Ishikawa (cell line): Measurements from ENCODE around the gene TMEM198.

ENCODE experiments used
- CEBPB ChIP-seq: IDR thresholded peaks from 2 replicates; pipeline ENCODE4 v1.6.1; 2012
- CREB1 ChIP-seq: IDR thresholded peaks from 2 replicates; pipeline ENCODE4 v1.6.1; 2012; ENCODE audit warnings: low read depth
- EGR1 ChIP-seq: IDR thresholded peaks from 2 replicates; pipeline ENCODE4 v1.6.1; 2012
- EP300 ChIP-seq: IDR thresholded peaks from 2 replicates; pipeline ENCODE4 v1.6.1; 2012; ENCODE audit warnings: borderline replicate concordance
- FOXM1 ChIP-seq: IDR thresholded peaks from 2 replicates; pipeline ENCODE4 v1.6.1; 2012; ENCODE audit warnings: low read depth, borderline replicate concordance
- NFIC ChIP-seq: IDR thresholded peaks from 2 replicates; pipeline ENCODE4 v1.6.1; 2012
- RAD21 ChIP-seq: IDR thresholded peaks from 2 replicates; pipeline ENCODE4 v1.6.1; 2012; ENCODE audit warnings: low read depth
- TAF1 ChIP-seq: IDR thresholded peaks from 2 replicates; pipeline ENCODE4 v1.6.1; 2012; ENCODE audit warnings: low read depth, mild to moderate bottlenecking
- TCF12 ChIP-seq: IDR thresholded peaks from 2 replicates; pipeline ENCODE4 v1.6.1; 2012; ENCODE audit warnings: low read depth
- TEAD4 ChIP-seq: IDR thresholded peaks from 2 replicates; pipeline ENCODE4 v1.6.1; 2012
- YY1 ChIP-seq: IDR thresholded peaks from 2 replicates; pipeline ENCODE4 v1.6.1; 2012; ENCODE audit warnings: low read depth
- ZBTB7A ChIP-seq: IDR thresholded peaks from 2 replicates; pipeline ENCODE4 v1.6.1; 2012; ENCODE audit warnings: low read depth
- TF ChIP-seq, protein P1 (sequence below): IDR thresholded peaks from 2 replicates; pipeline ENCODE4 v1.6.1; 2012; ENCODE audit warnings: low read depth, mild to moderate bottlenecking
- TF ChIP-seq, protein P2 (sequence below): IDR thresholded peaks from 2 replicates; pipeline ENCODE4 v1.6.1; 2012
- TF ChIP-seq, protein P3 (sequence below): IDR thresholded peaks from 2 replicates; pipeline ENCODE4 v1.6.1; 2012

Gene TMEM198

DNA sequence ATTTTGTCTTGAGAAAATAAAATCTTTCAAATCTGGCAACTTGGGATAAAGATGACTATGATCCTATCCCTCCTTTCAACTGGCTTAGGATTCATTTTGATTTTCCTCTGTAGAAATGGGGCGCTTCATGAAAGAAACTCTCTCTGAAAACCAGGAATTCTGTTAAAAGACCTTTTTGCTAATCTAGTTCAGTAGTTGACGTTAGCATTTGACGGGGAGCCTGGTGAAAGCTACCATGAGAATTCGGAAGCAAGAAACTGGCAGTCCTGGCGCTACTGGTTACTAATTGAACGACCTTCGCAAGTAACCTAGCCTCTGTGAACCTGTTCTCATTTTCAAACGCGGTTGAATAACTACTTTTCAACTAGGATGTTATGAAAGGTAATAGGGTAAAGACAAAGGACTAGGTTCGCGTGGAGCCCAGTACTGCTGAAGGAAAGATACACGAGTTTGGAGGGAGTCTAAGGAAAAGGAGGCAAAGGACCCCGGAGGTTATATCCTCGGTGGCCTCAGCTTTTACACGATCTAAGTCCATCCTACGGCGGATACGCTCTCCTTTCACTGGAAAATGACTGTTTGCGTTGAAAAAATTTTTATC, 53.2 kb downstream of the TMEM198 start:
- TF ChIP-seq CEBPB, result no peak
- TF ChIP-seq, protein P1, sequence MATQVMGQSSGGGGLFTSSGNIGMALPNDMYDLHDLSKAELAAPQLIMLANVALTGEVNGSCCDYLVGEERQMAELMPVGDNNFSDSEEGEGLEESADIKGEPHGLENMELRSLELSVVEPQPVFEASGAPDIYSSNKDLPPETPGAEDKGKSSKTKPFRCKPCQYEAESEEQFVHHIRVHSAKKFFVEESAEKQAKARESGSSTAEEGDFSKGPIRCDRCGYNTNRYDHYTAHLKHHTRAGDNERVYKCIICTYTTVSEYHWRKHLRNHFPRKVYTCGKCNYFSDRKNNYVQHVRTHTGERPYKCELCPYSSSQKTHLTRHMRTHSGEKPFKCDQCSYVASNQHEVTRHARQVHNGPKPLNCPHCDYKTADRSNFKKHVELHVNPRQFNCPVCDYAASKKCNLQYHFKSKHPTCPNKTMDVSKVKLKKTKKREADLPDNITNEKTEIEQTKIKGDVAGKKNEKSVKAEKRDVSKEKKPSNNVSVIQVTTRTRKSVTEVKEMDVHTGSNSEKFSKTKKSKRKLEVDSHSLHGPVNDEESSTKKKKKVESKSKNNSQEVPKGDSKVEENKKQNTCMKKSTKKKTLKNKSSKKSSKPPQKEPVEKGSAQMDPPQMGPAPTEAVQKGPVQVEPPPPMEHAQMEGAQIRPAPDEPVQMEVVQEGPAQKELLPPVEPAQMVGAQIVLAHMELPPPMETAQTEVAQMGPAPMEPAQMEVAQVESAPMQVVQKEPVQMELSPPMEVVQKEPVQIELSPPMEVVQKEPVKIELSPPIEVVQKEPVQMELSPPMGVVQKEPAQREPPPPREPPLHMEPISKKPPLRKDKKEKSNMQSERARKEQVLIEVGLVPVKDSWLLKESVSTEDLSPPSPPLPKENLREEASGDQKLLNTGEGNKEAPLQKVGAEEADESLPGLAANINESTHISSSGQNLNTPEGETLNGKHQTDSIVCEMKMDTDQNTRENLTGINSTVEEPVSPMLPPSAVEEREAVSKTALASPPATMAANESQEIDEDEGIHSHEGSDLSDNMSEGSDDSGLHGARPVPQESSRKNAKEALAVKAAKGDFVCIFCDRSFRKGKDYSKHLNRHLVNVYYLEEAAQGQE, result no peak

DNA sequence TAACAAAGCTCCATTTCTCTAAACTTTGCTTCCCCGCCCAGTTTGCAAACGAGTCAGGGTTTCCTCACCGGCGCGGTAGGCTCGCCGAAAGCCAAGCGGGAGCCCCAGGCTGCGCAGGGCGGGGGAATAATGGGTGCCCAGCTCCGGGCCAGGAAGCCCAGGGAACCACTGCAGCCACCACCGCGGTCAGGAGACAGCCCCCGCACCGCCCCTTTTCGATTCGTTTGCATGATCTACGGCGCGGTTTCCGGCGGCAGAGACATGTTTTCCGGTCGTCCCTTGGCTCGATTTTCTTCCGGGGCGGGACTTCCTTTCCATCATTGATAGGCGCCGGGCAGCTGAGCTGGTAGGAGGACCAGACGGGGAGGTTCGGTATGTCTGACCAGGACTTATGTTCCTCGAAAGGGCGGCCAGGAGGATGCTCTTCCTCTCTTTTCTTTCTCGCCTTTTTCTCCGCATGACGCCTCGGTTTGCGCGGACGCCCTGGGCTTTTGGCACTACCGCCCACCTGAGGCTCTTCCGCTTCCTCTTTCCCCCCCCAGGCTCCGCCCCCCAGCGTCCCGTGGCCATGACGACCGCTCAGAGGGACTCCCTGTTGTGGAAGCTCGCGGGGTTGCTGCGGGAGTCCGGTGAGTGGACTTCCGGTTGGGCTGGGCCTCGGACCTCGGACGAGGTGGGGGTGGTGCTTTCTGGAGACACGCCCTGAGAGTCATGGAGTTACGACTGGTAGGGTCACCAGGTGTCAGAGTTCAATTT, 53.9 kb downstream of the TMEM198 start, which contains the start of gene STK11IP:
Gene STK11IP, plus strand, starts transcription at position 306 of the 756 bp plus-strand sequence. Its CDS starts 263 bp downstream, at position 569.
- TF ChIP-seq CREB1 (peak; percentile 67; the same call in 1 of the 2 replicates), CEBPB (no peak), TAF1 (peak; percentile 89), RAD21 (peak; percentile 8; the same call in 1 of the 2 replicates), TCF12 (no peak; the same call in 1 of the 2 replicates), ZBTB7A (no peak), NFIC (peak; percentile 73), EGR1 (peak; percentile 27; the same call in 1 of the 2 replicates), TEAD4 (peak; percentile 35; the same call in 1 of the 2 replicates), YY1 (peak; percentile 78), EP300 (no peak), FOXM1 (no peak)
- TF ChIP-seq, protein P1, result no peak
- TF ChIP-seq, protein P2, sequence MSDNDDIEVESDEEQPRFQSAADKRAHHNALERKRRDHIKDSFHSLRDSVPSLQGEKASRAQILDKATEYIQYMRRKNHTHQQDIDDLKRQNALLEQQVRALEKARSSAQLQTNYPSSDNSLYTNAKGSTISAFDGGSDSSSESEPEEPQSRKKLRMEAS, result peak; percentile 64; the same call in 1 of the 2 replicates
- TF ChIP-seq, protein P3, sequence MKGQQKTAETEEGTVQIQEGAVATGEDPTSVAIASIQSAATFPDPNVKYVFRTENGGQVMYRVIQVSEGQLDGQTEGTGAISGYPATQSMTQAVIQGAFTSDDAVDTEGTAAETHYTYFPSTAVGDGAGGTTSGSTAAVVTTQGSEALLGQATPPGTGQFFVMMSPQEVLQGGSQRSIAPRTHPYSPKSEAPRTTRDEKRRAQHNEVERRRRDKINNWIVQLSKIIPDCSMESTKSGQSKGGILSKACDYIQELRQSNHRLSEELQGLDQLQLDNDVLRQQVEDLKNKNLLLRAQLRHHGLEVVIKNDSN, result peak; percentile 36; the same call in 1 of the 2 replicates

DNA sequence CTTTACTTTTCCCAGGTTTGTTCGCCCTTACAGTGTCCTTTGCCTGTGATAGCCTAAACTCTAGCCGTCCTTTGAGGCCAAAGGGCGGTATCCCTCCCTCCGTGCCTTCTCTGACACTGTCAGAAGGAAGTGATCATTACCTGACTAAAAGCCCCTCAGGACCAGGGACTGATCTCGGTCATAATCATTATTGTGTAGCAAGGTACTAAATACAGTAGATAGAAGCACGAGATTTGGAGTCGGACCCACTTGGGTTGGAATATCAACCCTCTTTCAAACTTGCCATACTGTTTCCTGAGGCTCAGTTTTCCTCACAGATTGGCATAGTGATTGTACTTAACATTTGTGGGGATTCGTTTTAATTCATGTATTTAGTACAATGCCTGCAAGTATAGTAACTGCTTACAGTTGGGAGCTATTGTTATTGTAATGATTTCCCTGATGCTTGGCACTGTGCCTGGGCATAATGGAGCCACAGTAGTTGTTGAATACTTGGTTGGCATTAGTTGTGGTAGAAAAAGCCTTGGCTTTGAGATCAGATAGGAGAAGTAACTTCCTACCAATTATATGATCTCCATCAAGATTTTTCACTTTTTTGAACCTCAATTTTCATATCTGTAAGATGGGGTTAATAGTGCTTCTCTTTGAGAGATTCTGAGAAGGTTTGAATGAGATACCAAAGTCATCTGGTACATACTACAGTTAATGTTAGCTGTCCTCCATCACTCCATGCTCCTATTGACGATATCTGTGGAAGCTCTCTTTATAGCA, 54.7 kb downstream of the TMEM198 start:
- TF ChIP-seq EP300 (no peak), NFIC (0 out of 2 replicates have a peak, but pooled peaks have one; percentile 31), TAF1 (no peak), EGR1 (no peak), RAD21 (no peak)
- TF ChIP-seq, protein P3, result no peak
- TF ChIP-seq, protein P2, result no peak
